Activated CD4-positive, alpha-beta T cell treated with anti-CD3 and anti-CD28 coated beads for 24 hours (primary cell): ENCODE data around the gene TRAP1.
"Not testable (repeated sequence)": the region's sequence is repeated elsewhere in the genome, so short reads cannot be mapped to it uniquely, and the experiment has no call there.

Experiments used
- DNase-seq, 2 donors: peaks; one replicate each; pipeline ENCODE4 v3.0.0-alpha.2; 2020; ENCODE audit warnings: low read depth in 2 of 2

TRAP1 gene

DNA sequence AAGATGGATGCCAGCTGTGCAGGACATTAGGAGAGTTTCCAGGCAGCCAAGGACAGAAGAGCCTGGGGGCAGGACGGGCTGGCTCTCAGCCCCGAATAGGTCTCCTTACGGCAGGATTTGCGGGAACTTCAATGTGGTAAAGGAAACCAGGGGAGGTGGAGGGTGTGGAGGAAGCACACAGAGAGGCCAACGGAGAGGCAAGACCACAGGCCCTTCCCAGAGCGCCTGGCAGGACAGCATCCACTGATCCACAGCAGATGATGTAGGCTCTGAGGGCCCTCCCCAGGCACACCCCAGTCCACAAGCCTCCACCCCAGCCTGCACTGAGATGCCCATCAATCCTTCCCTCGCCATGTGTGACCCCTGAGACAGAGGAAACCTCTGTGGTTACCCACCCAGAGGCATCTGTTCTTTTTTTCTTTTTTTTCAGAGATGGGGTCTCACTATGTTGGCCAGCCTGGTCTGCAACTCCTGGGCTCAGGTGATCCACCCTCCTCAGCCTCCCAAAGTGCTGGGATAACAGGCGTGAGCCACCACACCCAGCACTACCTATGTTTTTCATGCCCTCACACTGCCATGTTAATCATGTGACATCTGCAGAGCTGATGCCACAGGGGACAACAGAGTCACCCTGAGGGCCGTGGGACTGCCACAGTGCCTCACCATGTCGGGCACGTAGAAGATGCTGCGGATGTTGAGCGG lies 43.5 kb downstream of the TRAP1 start:
- no peak for DNase-seq

DNA sequence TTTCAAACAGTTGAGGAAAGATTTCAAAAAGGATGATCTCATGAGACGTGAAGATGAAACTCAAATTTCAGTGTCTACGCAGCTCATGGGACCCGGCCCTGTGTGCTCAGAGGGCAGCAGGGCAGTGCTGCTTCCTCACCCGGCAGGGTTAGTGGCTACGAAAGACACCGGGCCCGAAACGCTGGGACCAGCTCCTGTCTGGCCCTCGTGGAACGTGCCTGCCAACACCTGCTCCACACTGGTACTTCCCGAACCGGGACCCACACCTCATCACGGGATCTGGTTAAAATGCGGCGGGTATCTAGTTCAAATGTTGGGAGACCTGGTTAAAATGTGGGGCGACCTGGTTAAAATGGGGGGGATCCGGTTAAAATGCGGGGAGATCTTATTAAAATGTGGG lies 44.1 kb downstream of the TRAP1 start:
- DNase-seq = no peak

DNA sequence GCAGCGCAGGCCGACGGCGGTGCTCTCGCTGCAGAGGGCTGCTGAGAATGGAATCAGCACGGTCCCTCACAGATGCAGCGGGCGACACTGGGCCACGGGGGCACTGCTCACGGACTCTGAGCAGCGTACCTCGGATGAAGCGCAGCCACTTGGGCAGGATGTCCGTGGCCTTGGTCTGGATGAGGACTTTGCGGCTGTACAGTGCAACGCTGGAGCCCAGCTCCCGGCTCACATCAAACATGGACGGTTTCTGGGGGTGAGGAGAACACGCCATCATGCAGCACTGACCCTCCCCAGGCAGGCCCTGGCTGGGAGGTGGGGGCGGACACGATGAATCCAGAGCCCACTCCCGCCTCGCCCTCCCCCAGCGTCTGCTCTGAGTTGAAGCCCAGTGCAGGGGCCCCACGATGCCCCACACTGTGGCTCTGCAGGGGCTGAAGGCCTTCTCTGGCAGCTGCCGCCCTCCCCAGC lies 44.7 kb downstream of the TRAP1 start:
- DNase-seq = no peak

DNA sequence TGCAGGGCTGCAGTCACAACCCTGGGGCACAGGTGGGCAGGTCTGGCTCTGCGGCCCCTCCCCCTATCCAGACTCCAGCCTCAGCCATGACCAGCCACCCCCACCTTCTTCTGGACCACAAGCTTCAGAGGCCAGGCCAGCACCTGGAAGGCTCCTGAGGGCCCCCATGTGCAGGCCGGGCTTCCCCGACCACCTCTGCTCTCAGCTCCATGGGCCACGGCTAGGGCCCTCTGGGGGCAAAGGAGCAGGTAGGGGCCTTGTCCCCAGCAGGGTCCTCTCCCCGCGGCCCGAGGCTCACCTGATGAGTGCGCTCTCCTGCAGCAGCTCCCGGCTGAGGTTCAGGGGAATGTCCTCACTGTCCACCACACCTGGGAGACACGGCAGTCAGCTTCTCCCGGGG lies 45.9 kb downstream of the TRAP1 start:
- DNase-seq = no peak

DNA sequence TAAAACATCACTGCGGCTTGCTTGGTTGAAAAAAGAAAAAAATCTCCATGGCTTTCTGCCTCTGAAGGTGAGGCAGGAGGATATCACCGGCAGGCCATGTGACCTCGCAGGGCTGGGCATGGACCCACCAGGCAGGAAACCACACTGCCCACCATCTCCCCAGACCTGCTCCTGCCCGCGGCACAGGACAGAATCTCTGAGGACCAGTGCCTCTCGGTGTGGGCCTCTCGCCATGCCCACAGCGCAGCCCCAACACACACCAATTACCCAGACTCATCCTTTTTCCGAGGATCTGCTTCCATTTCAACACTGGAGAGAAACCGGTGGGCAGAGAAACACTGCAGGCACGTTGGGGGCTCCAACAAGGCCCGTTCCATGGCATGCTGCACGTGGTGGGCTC lies 46.6 kb downstream of the TRAP1 start:
- DNase-seq = no peak

DNA sequence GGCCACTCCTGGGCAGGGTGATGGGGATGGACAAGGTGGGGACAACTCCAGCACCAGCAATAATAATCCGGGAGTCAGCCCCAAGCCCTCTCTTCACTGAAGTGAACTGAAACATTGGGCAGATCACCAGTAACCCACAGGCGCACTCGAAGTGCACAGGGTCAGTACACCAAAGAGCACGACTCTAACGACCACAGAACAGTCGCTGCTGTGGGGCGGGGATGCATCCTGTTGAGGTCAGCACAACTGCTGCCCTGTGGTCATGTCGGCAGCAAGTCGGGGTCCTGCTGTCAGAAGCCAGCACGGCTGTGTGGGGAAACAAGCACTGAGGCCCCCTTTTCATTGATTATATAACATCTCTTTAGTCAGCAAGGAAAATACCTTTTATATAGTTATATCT lies 48.2 kb downstream of the TRAP1 start:
- DNase-seq = no peak

DNA sequence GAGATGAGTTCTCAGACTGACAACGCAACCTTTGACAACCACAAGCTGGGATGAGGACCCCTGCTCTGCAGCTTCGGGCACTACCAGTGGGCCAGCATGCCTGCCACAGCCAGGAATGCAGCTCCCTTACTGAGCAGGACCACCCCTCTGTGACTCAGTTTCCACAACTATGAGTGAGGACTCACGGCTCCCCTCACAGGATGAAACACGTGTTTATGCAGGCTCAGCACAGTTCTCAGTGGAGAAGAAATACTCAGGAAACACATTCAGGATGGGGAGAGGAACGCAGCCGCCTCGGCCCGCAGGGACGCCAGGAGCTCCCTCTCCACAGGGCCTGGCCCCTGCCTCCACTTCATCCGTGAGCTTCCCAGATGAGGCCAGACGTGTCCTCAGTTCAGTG lies 48.7 kb downstream of the TRAP1 start:
- no peak for DNase-seq

DNA sequence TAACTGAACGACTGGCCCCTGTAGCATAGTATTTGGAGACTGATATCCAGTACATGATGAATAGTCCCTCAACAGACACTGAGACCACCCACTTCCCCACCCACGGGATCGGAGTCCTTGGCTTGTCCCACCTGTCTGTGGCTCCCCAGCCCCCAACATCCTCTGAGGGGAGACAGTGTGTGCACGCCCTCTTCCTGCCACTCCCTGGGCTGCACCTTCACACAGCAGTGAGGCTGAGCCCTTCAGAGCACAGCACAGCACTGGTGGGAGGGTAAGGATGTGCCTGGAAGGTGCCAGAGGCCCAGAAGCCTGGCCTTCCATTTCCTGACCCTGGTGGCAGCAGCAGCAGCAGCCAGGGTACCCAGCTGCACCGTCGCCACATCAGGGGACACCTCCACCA lies 51.8 kb downstream of the TRAP1 start:
- no peak for DNase-seq

DNA sequence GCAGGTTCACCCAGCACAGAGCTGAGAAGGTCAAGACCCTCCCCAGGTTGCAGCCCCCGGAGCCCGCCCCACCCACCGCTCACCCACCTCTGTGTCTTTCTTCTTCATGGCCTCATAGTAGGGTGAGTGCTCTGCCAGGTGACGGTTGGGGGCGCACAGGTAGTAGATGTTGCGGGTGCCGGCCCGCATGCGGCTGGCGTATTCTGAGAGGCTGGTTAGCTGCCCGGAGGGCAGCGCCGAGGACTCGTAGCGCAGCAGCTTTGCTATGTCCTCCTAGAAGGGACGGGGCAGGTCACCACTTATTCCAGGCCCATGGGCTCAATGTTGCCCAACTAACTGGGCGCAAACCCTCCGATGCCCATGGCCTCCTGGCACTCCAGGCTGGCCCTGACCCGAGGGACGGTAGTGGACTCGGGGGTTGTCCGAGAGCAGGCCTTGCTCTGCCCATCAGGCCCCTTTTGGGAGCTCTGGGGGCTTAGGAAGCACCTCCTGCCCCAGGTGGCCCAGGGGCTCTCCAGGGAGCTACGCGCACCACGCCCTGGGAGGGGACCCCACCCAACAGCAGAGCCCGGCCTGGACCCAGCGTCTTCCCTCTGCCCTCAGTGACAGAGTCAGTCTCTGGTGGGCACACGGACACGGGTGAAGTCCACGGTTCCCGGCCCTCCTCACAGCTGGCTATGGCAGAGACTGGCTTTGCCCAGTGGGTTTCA lies 53.0 kb downstream of the TRAP1 start:
- no peak for DNase-seq

DNA sequence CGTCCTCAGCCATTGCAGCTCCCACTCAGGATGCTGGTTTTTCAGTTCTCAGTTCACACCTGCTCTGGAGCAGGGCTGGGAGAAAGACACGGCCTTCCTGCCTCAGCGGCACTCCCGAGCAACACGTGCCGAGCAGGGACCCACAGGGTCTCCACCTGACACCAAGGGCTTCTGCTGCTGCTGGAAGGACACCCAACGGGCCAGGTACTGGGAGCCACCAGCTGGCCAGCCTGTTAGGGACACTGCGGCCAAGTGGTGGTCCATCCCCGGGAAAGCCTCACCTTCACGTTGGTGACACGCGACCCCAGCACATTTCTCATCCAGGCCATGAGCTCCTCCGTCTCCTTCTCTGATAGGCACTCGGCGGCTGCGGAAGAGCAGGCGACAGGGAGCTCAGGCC lies 54.7 kb downstream of the TRAP1 start:
- DNase-seq = no peak

DNA sequence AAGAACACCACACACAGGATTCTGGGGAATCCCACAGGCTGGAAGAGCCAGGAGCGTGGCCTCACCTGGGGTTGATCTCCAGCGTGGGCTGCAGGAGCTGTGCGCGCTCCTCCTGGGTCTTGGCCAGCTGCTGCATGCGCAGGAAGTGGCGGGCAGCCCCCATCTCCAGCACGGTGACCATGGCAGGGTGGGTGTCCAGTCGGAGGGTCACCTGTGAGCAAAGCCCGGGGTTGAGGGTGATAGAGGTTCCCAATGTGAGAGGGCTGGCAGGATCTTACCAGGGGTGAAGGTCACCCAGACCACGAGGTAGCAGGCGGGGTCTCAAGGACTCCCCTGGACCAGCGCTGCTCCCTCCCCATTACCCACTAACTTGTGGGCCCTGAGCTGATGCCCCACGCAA lies 55.4 kb downstream of the TRAP1 start:
- DNase-seq = no peak

DNA sequence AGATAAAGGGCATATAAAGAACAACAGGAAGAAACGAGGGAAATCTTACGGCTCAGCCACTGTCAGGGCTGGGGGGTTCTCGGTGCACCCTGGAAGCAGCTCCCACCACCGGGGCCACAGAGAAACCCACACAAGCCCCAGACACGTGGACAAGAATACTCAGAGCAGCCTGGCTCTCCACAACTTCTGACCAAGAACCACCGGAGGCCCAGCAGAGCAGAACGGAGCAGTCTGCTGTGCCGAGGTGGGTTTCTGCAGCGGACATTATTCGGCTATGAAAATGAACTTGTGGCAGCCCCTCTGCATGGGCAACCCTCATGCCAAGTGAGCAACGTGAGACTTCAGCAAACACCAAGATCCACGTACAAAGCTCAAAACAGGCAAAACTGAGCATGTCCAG lies 56.0 kb downstream of the TRAP1 start:
- no peak for DNase-seq

DNA sequence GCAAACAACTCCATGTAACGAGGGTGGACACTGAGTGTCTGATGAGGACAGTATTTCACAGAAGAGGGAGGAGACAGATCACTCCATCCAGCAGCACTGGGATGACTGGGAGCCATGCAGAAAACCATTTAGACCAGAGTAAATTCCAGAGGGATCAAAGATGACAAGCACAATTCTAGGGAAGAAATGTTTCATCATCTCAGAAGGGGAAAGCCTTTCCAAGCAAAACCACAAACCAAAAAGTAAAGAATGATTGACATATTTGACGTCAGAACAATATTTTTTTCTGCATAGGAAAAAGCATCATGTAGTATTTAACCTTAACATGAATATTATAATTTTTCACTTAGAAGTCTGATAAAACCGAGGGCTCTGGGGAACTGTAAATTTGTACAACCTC lies 58.1 kb downstream of the TRAP1 start:
- no peak for DNase-seq

DNA sequence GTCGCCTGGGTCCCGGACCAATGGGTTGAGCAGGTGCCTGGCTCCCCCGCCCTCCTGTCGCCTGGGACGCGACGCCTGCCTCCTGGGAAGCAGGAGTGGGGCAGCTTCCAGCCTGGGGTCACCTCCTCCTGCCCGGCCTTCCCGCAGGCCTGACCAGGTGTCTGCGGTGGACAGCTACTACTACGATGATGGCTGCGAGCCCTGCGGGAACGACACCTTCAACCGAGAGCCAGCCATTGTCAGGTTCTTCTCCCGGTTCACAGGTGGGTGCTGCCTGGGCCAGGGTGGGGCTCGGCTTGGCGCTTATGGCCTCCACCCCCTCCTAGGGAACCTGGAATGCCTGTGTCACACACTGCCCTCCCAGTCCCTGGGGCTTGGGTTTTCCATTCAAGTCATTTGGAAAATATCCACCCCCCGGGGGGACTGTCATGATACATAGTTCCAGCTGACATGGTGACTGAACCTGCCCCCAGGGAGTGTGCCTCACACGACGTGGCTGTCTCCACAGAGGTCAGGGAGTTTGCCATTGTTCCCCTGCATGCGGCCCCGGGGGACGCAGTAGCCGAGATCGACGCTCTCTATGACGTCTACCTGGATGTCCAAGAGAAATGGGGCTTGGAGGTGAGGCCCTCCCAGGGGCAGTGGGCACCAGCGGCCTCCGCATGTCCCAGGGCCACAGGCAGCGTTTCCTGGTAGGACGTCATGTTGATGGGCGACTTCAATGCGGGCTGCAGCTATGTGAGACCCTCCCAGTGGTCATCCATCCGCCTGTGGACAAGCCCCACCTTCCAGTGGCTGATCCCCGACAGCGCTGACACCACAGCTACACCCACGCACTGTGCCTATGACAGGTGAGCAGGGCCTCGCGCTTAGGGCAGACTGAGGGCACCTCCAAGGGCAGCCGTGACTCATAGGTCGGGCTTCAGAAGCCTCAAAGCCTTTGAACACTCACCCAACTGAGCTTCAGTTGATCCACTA lies 60.5 kb downstream of the TRAP1 start:
- DNase-seq = peak in 1 of 2 donors; percentile 21

DNA sequence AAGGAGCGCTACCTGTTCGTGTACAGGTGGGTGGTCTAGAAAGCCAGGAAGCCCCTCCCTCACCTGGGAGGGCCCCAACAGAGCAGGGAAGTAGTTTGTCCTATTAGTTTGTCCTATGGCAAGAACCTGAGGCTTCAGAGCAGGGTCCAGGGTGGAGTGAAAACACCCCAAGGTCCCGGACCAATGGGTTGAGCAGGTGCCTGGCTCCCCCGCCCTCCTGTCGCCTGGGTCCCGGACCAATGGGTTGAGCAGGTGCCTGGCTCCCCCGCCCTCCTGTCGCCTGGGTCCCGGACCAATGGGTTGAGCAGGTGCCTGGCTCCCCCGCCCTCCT lies 61.2 kb downstream of the TRAP1 start:
- not testable (repeated sequence) for DNase-seq

DNA sequence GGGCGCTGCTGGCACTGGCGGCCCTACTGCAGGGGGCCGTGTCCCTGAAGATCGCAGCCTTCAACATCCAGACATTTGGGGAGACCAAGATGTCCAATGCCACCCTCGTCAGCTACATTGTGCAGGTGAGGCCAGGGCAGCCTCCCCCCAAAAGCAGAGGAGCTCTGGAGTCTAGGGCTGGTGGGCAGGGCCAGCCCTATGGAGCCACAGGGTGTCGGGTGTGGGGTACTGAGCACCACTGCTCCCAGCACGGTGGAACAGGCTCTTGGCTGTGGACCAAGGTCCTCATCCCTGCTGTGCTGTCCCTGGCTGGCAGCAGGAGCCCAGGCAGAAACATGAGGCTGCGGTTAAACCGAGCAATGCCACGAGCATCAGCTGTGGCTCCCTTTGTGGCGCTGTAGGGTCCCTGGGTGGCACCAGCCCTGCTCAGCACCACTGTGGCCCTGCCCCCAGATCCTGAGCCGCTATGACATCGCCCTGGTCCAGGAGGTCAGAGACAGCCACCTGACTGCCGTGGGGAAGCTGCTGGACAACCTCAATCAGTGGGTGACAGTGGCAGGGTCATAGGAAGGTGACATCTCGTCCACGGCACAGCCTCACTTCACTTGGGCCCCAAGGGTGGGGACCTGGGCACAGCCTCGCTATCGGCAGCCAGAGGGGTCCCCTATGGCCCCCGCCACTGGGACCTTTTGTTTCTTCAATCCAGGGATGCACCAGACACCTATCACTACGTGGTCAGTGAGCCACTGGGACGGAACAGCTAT lies 61.7 kb downstream of the TRAP1 start:
- DNase-seq = no peak

DNA sequence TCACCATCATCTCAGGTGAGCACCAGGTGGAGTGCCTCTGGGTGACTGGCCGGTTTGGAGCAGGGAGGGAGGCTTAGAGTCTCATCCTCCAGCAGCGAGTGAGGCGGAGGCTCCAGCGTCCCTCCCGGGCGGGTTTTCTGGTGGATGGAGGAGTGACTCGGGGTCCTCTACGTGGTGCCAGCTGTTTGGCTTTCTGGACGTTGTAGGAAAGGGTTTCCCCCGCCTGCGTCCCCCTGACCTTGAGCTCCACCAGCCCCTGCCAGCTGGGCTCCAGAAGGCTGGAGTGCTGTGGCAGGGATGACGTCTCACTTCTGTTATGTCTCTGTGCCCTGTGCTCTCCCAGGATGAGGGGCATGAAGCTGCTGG lies 62.3 kb downstream of the TRAP1 start:
- DNase-seq = no peak

DNA sequence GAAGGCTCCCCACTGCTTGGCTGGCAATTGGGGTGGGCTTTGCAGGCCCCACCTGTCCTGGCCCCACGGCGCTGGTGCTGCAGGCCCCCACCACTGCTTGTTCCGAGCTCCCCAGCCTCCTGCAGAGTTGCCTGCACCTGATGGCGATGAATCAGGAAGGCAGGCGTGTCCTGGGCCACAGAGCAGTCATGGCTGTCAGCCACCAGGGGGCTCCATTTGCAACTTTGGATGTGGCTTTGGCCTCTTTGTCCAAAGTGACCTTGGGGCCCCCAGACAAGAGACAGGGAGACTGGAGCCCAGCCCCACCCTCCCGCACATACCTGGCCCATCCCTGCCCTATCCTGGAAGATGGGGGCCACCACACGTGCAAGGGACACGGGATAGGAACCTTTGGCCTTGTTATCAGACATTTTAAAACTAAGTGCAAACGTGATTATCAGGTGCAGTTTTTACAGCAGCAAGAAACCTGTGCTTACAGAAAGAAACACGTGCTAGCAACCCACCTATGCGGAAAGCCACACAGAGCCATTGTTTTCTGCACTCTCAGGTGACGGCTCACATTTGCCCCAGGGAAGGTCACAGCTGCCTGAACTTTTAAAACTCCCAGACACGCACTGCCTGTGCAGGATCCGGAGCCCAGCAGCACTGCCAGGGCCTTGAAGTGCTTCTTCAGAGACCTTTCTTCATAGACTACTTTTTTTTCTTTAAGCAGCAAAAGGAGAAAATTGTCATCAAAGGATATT lies 62.9 kb downstream of the TRAP1 start, which contains the start of gene DNASE1:
Gene DNASE1, plus strand, starts transcription at position 443 of the 743 bp plus-strand sequence. CDS start 683 bp downstream, outside the sequence.
- peak; percentile 35 to 40 for DNase-seq

DNA sequence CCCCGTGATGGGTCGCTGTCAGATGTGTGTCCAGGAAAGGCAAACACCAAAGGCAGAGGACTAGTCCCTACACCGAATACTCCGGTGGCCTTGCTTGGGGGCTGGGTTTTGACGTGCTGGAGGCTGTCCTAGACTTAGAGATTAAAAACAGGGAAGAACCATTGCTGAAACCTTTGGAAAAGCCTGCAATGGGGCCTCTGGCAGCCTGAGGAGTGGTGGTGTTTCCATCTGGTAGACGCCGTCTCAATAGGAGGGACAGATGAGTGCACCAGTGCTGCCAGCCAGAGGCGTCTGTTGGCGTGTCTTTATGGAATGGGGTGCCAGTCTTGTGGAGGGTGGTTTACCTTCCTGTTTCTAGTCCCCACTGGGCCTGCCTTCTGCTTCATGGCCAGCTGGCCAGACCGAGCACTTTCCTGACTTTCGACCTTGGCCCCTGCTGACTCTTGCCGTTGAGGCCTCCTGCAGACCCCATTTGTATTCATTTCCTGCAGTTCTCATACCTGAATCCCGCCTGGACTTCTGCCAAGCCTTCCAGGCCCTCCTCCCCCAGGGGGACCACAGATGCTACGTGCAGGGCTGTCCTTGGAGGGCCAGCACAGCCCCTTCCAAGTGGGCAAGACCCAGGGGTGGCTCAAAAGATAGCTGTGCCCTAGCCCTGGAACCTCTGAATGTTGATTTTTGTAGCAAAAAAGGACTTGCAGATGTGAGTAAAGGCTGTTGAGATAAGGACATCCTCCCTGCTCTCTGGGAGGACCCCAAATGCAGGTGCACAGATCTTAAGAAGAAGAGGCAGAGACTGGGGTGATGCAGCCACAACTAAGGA lies 64.7 kb downstream of the TRAP1 start:
- DNase-seq = no peak
